Testis (tissue), 2 donors: ENCODE data around the gene CDK5.

Source experiments
- CTCF ChIP-seq, 3 experiments: fragments of 450-650 bp in 2 of 3; fragments of 200-600 bp in 1 of 3; sonication (generic) in 1 of 3; IDR thresholded peaks; one replicate each; pipeline ENCODE4 v1.5.1; 2016 to 2019; ENCODE audit warnings: antibody characterized with exemption in 3 of 3, mild to moderate bottlenecking in 2 of 3, moderate library complexity in 1 of 3
- POLR2A ChIP-seq: fragments of 450-650 bp; IDR thresholded peaks from one replicate; pipeline ENCODE4 v1.6.1; 2017; ENCODE audit warnings: antibody characterized with exemption, mild to moderate bottlenecking, moderate library complexity

- TF ChIP-seq CTCF (IDR thresholded peaks at IDR 0.05) (no peak), POLR2A (no peak)
Measured at GRCh38 chr7:151047976-151048815, 9.5 kb downstream of the CDK5 start, which contains the start of gene ASIC3.
